GM12891 (cell line): ENCODE data around the gene TRPT1.

Experiments
- POLR2A ChIP-seq: IDR thresholded peaks from 2 replicates; pipeline ENCODE4 v1.6.1; 2011; ENCODE audit warnings: low read depth, low read length, control low read depth
- POLR2AphosphoS5 ChIP-seq: IDR thresholded peaks from 2 replicates; pipeline ENCODE4 v1.6.1; 2011; ENCODE audit warnings: low read depth, low read length, control low read depth
- POU2F2 ChIP-seq: IDR thresholded peaks from 2 replicates; pipeline ENCODE4 v1.6.1; 2011; ENCODE audit warnings: low read depth, mild to moderate bottlenecking, control low read depth, low read length, moderate library complexity
- SPI1 ChIP-seq: IDR thresholded peaks from 2 replicates; pipeline ENCODE4 v1.6.1; 2011; ENCODE audit warnings: low read depth, low read length, control low read depth
- TAF1 ChIP-seq: IDR thresholded peaks from 2 replicates; pipeline ENCODE4 v1.6.1; 2011; ENCODE audit warnings: low read depth, low read length, control low read depth

- no peak; the same call in 1 of the 2 replicates for TF ChIP-seq POLR2A
- peak; percentile 85 for TF ChIP-seq POLR2AphosphoS5
- TF ChIP-seq TAF1: peak; percentile 87; the same call in 1 of the 2 replicates
- TF ChIP-seq SPI1: 0 out of 2 replicates have a peak, but pooled peaks have one; percentile 29
- no peak for TF ChIP-seq POU2F2
These were observed 18.5 kb downstream of the TRPT1 start for GRCh38 chr11:64207256-64208085.
